Activated T-helper 1 cell treated with anti-CD3 and anti-CD28 coated beads, Interleukin-12 subunit alpha, Interleukin-12 subunit beta, Interleukin-2, Interleukin-4 antibody, amounts not matched to agents 30 ng/mL and 10 ng/mL and 1 ng/mL, durations not matched to agents 14 hours and 24 hours and 36 hours (primary cell): Measurements from ENCODE around the gene RFPL4AL1. TPM values are rescaled to one million over a fixed set of nuclear protein-coding genes. Genes with fewer than 3 reads are reported as not detected.

Experiments
- DNase-seq: peaks from one replicate; pipeline ENCODE4 v3.0.0; 2021; ENCODE audit warnings: low spot score
- H3K27ac Mint-ChIP-seq: one replicate; pipeline ENCODE4 v1.8.0; 2021; ENCODE audit warnings: mild to moderate bottlenecking, mixed read lengths
- H3K27me3 Mint-ChIP-seq: one replicate; pipeline ENCODE4 v1.8.0; 2022; ENCODE audit warnings: mild to moderate bottlenecking, moderate library complexity, mixed read lengths; ENCODE audit not compliant: insufficient read depth
- H3K36me3 Mint-ChIP-seq: one replicate; pipeline ENCODE4 v1.8.0; 2021; ENCODE audit warnings: low read depth, mixed read lengths
- H3K4me1 Mint-ChIP-seq: one replicate; pipeline ENCODE4 v1.8.0; 2021; ENCODE audit warnings: low read depth, mixed read lengths
- H3K4me3 Mint-ChIP-seq: one replicate; pipeline ENCODE4 v1.8.0; 2021; ENCODE audit warnings: mild to moderate bottlenecking, moderate library complexity, mixed read lengths
- H3K9me3 Mint-ChIP-seq: one replicate; pipeline ENCODE4 v1.8.0; 2021; ENCODE audit warnings: mixed read lengths
- intact Hi-C: fragments of 100-400 bp; cut with micrococcal nuclease; formaldehyde crosslinking; loops from one replicate; pipeline ENCODE4 v1.15.1; 2024
- total RNA-seq: library from RNA; stranded (reverse); gene quantifications from 2 replicates; pipeline ENCODE4 v1.2.3, GENCODE V29; 2022

The RFPL4AL1 gene
- total RNA-seq, 1 donor from 2014 or later: not detected

- DNase-seq: no peak
- Mint-ChIP-seq H3K36me3 (no peaks in the 10 kb centered on the region), H3K27ac (no peak overlapping the region), H3K9me3 (peaks cover 4% of the 10 kb centered on the region), H3K4me1 (no peaks in the 10 kb centered on the region), H3K4me3 (no peak overlapping the region), H3K27me3 (no peaks in the 10 kb centered on the region)
- intact Hi-C loops: no loop called here
Measured at GRCh38 chr19:55781112-55781511, 12.2 kb downstream of the RFPL4AL1 start.

DNA sequence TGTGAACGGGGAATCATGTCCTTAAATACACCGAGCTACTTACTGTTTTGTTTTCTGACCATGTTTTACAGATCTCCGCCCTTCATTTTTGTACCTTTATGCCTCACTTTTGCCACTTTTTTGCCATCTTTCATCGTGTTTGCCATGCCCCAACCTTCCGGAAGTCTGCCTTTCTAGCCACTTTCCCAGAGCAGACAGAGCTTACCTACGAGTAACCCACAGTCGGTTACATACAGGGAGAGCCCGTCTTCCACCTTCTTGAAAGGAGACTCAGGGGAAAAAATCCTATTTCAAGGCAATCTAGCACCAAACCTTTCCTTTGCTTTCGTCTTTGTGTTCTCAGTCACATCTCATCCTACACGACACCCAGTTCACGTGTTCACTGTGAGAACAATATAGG, 26.1 kb downstream of the RFPL4AL1 start:
- Mint-ChIP-seq H3K27me3 (no peaks in the 10 kb centered on the region), H3K27ac (no peak overlapping the region), H3K9me3 (peaks cover 26% of the 10 kb centered on the region), H3K36me3 (no peaks in the 10 kb centered on the region), H3K4me3 (no peak overlapping the region), H3K4me1 (no peaks in the 10 kb centered on the region)
- no peak for DNase-seq
- intact Hi-C loops: no loop called here

- H3K4me3 Mint-ChIP-seq: no peak overlapping the region
- H3K27me3 Mint-ChIP-seq: no peaks in the 10 kb centered on the region
- H3K9me3 Mint-ChIP-seq: peaks cover 58% of the 10 kb centered on the region
- no peak overlapping the region for H3K27ac Mint-ChIP-seq
- intact Hi-C loops: no loop called here
- no peaks in the 10 kb centered on the region for H3K36me3 Mint-ChIP-seq
- H3K4me1 Mint-ChIP-seq: no peaks in the 10 kb centered on the region
- DNase-seq: no peak
Measured at GRCh38 chr19:55801416-55801815, 32.5 kb downstream of the RFPL4AL1 start.

DNA sequence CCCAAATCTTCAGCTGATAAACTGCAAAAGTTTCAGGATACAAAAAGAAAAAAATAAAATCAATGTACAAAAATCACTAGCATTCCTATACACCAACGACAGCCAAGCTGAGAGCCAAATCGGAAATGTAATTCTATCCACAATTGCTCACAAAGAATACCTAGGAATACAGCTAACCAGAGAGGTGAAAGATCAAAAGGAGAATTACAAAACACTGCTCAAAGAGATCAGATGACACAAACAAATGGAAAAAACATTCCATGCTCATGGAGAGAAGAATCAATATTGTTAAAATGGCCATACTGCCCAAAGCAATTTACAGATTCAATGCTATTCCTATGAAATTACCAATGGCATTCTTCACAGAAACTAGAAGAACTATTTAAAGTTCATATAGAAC, 33.4 kb downstream of the RFPL4AL1 start:
- Mint-ChIP-seq H3K27me3 (no peaks in the 10 kb centered on the region), H3K36me3 (no peaks in the 10 kb centered on the region), H3K4me1 (no peaks in the 10 kb centered on the region), H3K4me3 (no peak overlapping the region), H3K27ac (no peak overlapping the region), H3K9me3 (peaks cover 59% of the 10 kb centered on the region)
- intact Hi-C loops: no loop called here
- DNase-seq: no peak

DNA sequence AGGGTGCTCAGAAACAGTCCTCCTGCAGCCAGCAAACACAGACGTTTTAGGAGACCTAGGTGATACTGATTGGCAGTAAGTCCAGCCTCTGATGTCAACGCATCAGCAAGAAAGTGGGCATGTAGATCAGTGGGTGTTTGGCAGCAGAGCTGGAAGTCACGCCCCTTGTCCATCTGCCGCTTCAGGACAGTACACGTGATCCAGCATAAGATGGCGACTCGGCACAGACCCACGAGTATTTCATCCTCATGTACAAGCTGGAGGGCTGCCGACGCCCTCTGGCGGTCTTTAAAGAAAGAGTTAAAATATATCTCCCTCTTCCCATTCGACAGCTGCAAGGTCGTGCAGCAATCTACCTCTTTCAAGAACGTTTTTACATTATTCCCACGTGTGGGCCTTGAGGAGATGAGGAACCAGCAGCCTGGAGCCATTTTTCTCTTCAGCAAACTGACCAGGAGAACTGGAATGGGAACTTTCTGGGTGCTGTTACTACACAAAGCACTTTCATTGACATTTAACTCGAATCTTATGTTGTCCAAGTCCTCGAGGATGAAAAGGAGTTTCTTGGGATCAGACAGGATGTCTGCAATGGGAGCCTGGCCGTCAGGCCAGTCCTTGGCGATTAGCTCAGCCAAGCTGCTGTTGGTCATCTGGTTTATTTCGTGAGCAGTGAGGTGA, 40.6 kb downstream of the RFPL4AL1 start:
- H3K27me3 Mint-ChIP-seq: no peaks in the 10 kb centered on the region
- H3K4me3 Mint-ChIP-seq: no peak overlapping the region
- intact Hi-C loops: no loop called here

GRCh38 chr19:55811340-55811739, 42.4 kb downstream of the RFPL4AL1 start:
- H3K27me3 Mint-ChIP-seq: no peaks in the 10 kb centered on the region
- no peak overlapping the region for H3K27ac Mint-ChIP-seq
- H3K9me3 Mint-ChIP-seq: peaks cover 46% of the 10 kb centered on the region
- intact Hi-C loops: no loop called here
- H3K4me3 Mint-ChIP-seq: no peak overlapping the region
- no peaks in the 10 kb centered on the region for H3K4me1 Mint-ChIP-seq
- no peaks in the 10 kb centered on the region for H3K36me3 Mint-ChIP-seq
- no peak for DNase-seq

More for the DNA sequence above, 40.6 kb downstream of the RFPL4AL1 start:
- Mint-ChIP-seq H3K36me3 (no peaks in the 10 kb centered on the region), H3K4me1 (no peaks in the 10 kb centered on the region), H3K27ac (no peak overlapping the region), H3K9me3 (peaks cover 52% of the 10 kb centered on the region)
- DNase-seq: no peak

- H3K27ac Mint-ChIP-seq: no peak overlapping the region
- H3K9me3 Mint-ChIP-seq: peaks cover 47% of the 10 kb centered on the region
- H3K4me1 Mint-ChIP-seq: no peaks in the 10 kb centered on the region
Measured at GRCh38 chr19:55812449-55812848, 43.5 kb downstream of the RFPL4AL1 start.

GRCh38 chr19:55813906-55814305, 45.0 kb downstream of the RFPL4AL1 start:
- H3K4me3 Mint-ChIP-seq: no peak overlapping the region
- H3K4me1 Mint-ChIP-seq: no peaks in the 10 kb centered on the region
- intact Hi-C loops: no loop called here
- no peak overlapping the region for H3K27ac Mint-ChIP-seq
- peaks cover 49% of the 10 kb centered on the region for H3K9me3 Mint-ChIP-seq
- H3K27me3 Mint-ChIP-seq: no peaks in the 10 kb centered on the region
- no peak for DNase-seq
- H3K36me3 Mint-ChIP-seq: no peaks in the 10 kb centered on the region

More at GRCh38 chr19:55812449-55812848, 43.5 kb downstream of the RFPL4AL1 start:
- H3K36me3 Mint-ChIP-seq: no peaks in the 10 kb centered on the region
- H3K27me3 Mint-ChIP-seq: no peaks in the 10 kb centered on the region
- no peak overlapping the region for H3K4me3 Mint-ChIP-seq
- intact Hi-C loops: no loop called here
- DNase-seq: no peak

DNA sequence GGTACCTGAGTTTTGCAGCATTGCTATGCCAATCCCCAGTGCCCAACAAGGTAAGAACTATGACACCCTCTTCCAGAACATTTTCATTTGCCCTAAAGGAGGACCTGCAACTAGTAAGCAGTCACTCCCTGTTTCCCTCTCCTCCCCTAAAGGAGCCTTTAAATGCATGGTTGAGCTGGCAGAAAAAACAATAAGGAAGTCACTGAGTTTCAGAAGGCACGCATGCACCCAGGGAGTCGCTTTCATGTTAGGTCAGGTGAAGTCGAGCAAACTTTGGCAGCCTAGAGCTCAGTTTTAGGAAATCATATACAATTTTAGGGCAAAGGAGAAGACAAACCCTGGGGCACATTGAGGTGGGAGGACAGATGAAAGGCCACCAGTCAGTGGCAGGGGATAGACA, 51.1 kb downstream of the RFPL4AL1 start:
- H3K36me3 Mint-ChIP-seq: no peaks in the 10 kb centered on the region
- H3K27me3 Mint-ChIP-seq: no peaks in the 10 kb centered on the region

More for the DNA sequence above, 51.1 kb downstream of the RFPL4AL1 start:
- H3K27ac Mint-ChIP-seq: no peak overlapping the region
- H3K4me1 Mint-ChIP-seq: no peaks in the 10 kb centered on the region
- intact Hi-C loops: no loop called here
- DNase-seq: no peak
- peaks cover 30% of the 10 kb centered on the region for H3K9me3 Mint-ChIP-seq
- no peak overlapping the region for H3K4me3 Mint-ChIP-seq

Other genes starting within 250 kb of the RFPL4AL1 start
- not detected in 2 replicates for gene SBK2, start 232.0 kb upstream of the RFPL4AL1 start, total RNA-seq
- gene SBK3, start 223.6 kb upstream of the RFPL4AL1 start, total RNA-seq: not detected in 2 replicates
- 10.2 and 11.7 TPM in 2 replicates for gene ZNF579, start 188.3 kb upstream of the RFPL4AL1 start, total RNA-seq
- gene FIZ1, start 169.6 kb upstream of the RFPL4AL1 start, total RNA-seq: 24.2 and 24.7 TPM in 2 replicates
- gene ZNF524, start 168.8 kb upstream of the RFPL4AL1 start, total RNA-seq: 20.0 and 22.9 TPM in 2 replicates
- 12.6 and 13.2 TPM in 2 replicates for gene ZNF865, start 163.5 kb upstream of the RFPL4AL1 start, total RNA-seq
- gene ZNF784, start 144.6 kb upstream of the RFPL4AL1 start, total RNA-seq: 3.0 and 4.9 TPM in 2 replicates
- 39.8 and 40.4 TPM in 2 replicates for gene ZNF580, start 128.1 kb upstream of the RFPL4AL1 start, total RNA-seq
- 35.6 and 36.4 TPM in 2 replicates for gene ZNF581, start 125.5 kb upstream of the RFPL4AL1 start, total RNA-seq
- gene CCDC106, start 120.9 kb upstream of the RFPL4AL1 start, total RNA-seq: 7.3 and 9.0 TPM in 2 replicates
- gene U2AF2, start 114.1 kb upstream of the RFPL4AL1 start, total RNA-seq: 384 and 394 TPM in 2 replicates
- gene EPN1, start 93.9 kb upstream of the RFPL4AL1 start, total RNA-seq: 46.0 and 48.3 TPM in 2 replicates
- not detected in 2 replicates for gene NLRP9, start 30.7 kb upstream of the RFPL4AL1 start, total RNA-seq
- gene RFPL4A, start 10.0 kb upstream of the RFPL4AL1 start, total RNA-seq: not detected in 2 replicates
- not detected in 2 replicates for gene NLRP11, start 62.9 kb downstream of the RFPL4AL1 start, total RNA-seq
- not detected in 2 replicates for gene NLRP4, start 67.4 kb downstream of the RFPL4AL1 start, total RNA-seq
- gene NLRP13, start 163.2 kb downstream of the RFPL4AL1 start, total RNA-seq: not detected in 2 replicates
- gene NLRP8, start 178.7 kb downstream of the RFPL4AL1 start, total RNA-seq: not detected in 2 replicates
- not detected in 2 replicates for gene NLRP5, start 217.7 kb downstream of the RFPL4AL1 start, total RNA-seq